WI38 (cell line): ENCODE results near the gene FAM124B.

Experiments used
- H3K4me3 ChIP-seq: 2 replicates; pipeline ENCODE4 v1.5.1; 2011; ENCODE audit warnings: low read depth, mild to moderate bottlenecking, control low read depth, low read length
- TF ChIP-seq, protein P1 (sequence below): IDR thresholded peaks from 2 replicates; pipeline ENCODE4 v1.5.1; 2012; ENCODE audit warnings: low read depth, mild to moderate bottlenecking, control low read depth, low read length

Gene FAM124B

DNA sequence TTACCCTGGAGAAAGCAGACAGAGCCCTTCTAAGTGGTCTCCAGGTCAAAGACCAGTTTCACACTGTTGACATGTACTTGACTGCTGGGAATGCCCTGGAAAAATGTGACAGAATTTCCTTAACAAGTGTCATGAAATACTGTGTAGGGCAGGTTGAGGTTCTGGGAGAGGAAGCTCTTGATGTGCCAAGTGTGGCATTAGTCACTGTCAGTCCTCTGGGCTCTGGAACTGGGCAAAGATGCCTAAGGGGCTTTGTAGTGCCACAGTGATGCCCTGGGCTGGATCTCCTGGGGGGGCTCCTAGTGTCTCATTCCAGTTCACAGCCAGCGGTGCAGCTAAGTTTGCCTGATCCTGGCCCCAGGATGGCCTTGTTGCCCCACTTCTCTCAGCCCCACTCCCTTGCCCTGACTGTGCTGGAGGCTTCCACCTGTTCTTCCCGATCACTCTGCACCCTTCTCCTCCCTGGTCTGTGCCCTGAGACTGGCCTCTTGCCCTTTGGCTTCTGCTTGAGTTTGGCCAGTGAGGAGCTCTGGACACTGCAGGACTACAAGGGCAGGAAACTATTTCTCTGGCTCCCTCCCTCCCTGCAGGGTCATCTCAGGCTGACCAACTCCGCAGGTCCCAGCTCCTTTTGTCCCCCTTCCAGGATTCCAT is 27.0 kb upstream of the FAM124B start:
- TF ChIP-seq, protein P1, sequence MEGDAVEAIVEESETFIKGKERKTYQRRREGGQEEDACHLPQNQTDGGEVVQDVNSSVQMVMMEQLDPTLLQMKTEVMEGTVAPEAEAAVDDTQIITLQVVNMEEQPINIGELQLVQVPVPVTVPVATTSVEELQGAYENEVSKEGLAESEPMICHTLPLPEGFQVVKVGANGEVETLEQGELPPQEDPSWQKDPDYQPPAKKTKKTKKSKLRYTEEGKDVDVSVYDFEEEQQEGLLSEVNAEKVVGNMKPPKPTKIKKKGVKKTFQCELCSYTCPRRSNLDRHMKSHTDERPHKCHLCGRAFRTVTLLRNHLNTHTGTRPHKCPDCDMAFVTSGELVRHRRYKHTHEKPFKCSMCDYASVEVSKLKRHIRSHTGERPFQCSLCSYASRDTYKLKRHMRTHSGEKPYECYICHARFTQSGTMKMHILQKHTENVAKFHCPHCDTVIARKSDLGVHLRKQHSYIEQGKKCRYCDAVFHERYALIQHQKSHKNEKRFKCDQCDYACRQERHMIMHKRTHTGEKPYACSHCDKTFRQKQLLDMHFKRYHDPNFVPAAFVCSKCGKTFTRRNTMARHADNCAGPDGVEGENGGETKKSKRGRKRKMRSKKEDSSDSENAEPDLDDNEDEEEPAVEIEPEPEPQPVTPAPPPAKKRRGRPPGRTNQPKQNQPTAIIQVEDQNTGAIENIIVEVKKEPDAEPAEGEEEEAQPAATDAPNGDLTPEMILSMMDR, result no peak
- H3K4me3 ChIP-seq, result no peak overlapping the region

DNA sequence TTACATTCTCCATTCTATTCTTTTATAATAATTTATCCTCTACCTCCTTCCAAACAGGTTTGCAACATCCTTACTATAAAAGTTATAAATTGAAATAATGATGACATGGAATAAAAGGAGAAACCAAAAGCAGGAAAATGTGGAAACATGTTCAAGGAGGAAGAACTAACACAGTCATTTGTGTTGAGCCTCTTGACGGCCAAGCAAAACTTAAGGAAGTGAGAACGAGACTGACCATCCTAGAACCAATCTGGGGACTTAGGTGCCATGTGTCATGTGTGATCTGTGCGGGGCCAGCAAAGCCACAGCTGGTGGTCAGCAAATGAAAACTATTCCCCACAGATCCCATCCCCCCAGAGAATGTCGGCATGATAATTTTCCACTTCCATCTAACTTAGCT is 25.6 kb upstream of the FAM124B start:
- no peak overlapping the region for H3K4me3 ChIP-seq
- TF ChIP-seq, protein P1, result no peak

DNA sequence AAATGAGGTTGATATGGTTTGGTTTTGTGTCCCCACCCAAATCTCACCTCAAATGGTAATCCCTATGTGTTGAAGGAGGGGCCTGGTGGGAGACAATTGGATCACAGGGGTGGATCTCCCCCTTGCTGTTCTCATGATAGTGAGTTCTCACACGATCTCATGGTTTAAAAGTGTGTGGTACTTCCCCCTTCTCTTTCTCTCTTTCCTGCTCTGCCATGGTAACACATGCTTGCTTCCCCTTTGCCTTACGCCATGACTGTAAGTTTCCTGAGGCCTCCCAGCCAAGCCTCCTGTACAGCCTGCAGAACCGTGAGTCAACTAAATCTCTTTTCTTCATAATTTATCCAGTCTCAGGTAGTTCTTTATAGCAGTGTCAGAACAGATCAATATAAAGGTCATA is 24.7 kb upstream of the FAM124B start:
- H3K4me3 ChIP-seq, result no peak overlapping the region
- TF ChIP-seq, protein P1, result no peak

DNA sequence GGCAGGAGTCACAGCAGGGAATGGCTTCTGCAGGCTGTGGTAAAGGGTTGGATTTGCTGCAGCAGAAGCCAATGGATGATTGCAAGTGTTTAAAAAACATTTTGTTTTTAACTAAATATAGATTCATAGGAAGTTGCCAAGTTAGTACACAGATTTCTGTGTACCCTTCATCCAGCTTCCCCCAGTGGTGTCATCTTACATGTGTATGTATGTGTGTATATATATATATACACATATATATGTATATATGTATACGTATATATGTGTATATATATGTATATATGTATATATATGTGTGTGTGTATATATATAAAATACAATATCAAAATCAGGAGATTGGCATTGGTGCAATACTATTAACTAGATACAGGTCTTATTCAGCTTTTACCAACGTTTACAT is 19.2 kb upstream of the FAM124B start:
- no peak overlapping the region for H3K4me3 ChIP-seq
- TF ChIP-seq, protein P1, result no peak

DNA sequence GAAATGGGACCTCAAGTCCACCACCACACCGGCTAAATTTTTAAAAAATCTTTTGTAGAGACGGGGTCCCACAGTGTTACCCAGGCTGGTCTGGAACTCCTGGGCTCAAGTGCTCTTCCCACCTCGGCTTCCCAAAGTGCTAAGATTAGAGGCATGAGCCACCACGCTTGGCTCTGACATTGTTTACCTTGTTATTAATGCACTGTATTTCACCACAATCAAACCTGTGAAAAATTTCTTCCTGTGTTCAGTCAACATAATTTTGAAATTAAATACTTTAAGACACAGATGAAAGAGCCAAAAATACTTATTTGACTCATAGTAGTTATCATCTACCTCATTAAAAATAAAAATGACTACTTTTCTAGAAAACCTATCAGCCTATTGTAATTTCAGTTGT is 16.0 kb upstream of the FAM124B start:
- TF ChIP-seq, protein P1, result no peak
- H3K4me3 ChIP-seq, result no peak overlapping the region

DNA sequence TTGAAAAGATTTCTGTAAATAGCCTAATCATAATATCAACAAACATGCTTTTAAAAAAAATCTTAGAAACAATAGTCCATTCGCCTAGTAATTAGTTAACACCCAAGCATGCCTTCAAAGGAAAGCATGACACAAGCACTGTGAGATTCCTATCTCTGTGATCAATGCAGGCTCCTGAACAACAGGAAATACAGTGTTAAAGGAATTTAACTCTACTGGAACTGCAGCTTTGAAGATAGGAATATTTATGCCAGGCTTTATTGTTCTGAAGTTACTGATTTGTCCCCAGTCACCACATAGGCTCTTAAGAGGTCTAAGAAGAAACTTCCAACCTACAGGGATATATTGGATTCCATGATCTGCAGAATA is 15.4 kb upstream of the FAM124B start:
- H3K4me3 ChIP-seq, result no peak overlapping the region
- TF ChIP-seq, protein P1, result no peak

DNA sequence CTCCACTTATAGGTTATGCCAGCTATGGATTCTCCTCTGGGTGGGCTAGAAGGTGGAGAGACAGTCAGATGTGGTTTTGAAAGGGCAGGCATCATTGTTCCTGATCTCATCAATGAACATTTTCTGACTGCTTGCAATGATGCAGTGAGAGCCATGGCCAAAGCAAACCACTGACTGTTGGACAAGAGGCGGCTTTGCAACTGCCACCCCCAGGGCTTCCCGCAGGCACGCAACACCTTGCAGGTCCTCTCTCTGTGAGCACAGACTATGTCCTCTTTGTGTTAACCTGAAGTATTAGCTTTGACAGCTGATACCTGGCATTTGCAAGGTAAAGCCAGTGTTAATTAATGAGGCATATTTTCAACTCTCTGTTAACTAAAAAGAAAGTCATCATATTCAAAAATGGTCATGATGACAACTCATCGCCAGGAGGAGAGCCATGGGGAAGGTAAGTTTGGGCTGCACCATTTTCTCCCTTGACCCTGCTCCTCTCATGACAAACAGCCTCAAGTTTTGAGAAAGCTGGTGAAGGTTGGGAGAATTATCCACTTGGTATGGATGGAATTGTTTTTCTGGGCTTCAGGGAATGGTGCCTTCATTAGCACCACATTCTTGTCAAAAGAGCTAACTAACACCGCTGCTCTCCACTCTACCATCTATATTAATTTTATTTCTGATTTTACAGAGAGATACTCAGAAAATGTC is 14.9 kb upstream of the FAM124B start:
- TF ChIP-seq, protein P1, result no peak
- no peak overlapping the region for H3K4me3 ChIP-seq
